Left hindlimb (tissue), 1 donor: ENCODE results near the gene MMP24.

ENCODE experiments used
- DNase-seq: peaks from one replicate; pipeline ENCODE4 v3.0.0-alpha.2; 2018

The MMP24 gene

DNA sequence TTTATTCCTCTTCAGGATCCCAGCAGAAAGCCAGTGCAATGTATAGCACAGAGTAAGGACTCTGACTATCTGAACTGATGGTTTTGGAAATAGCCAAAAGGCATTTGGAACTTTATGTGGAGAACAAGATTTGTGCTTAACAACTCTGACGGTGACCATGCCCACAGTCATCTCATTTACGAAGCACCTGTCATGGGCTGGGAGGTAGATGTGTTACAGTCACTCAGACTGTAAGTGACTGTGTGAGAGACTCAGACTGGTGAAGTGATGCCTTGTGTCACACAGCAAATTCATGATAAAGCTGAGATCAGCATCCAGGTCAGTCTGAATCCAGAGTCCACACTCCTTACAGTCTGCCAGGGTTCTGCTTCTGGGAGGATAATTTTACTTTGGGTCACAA lies 89.6 kb downstream of the MMP24 start:
- DNase-seq, result no peak

DNA sequence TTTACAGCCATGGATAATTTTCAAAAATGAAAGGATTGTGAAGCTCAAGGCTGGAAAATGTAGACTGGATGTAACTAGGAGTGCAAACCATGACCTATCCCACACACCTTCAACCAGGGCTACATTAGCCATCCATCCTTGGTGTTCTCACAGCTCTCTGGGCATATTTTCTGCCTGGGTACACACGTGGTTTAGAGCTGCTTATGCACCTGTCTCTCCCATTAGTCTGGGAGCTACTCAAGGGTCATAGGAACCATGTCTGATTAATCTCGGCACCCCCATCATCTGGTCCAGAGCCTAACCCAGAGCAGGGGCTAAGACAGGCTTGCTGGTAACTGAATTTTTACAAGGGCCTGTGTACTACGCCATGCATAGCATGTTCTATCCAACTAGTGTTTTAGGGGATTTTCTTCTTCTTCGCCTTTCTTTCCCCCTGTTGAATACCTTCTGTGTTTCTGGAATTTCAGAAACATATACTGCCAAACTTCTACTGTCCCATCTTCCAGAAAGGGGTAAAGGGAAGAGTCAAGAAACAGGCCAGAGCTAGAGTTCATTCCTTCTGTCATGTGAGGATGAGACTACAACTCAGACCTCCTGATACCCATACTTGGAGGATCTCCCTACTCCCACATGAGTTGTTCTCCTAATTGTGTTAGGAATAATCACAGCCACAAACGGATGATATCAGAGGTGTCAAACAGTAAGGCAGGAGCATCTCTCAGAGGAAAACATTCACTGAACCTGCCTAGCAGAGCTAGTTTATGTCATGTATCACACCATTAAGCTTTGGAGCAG lies 91.1 kb downstream of the MMP24 start:
- no peak for DNase-seq

DNA sequence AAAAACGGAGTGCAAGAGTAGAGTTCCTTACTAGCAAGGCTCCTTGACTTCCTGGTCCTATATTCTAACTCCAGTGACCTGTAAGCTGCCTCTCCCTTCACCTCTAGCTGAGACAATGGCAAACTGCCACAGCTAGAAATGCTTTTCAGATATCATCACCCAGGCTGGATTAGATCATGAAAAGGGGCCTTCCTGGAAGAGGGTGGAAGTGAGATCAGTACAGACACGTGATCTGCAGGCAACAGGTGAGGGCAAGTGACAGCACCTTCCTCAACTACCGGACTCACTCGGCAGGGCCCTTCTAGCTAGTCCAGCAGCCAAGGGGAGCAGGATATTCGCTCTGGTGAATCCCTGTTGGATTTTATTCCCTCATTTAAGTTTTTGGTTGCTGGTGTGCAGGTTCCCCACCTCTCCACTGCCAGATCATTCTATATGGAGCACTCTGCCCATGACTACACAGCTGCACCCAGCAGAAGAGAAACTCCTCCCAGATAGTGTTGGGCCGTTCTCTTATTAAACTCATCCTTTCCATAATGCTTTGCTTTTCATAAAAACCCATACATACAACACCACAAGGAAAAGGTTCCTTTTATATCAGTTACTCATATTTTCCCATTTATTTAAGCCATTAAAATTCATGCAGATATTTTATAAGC lies 92.1 kb downstream of the MMP24 start:
- no peak for DNase-seq

DNA sequence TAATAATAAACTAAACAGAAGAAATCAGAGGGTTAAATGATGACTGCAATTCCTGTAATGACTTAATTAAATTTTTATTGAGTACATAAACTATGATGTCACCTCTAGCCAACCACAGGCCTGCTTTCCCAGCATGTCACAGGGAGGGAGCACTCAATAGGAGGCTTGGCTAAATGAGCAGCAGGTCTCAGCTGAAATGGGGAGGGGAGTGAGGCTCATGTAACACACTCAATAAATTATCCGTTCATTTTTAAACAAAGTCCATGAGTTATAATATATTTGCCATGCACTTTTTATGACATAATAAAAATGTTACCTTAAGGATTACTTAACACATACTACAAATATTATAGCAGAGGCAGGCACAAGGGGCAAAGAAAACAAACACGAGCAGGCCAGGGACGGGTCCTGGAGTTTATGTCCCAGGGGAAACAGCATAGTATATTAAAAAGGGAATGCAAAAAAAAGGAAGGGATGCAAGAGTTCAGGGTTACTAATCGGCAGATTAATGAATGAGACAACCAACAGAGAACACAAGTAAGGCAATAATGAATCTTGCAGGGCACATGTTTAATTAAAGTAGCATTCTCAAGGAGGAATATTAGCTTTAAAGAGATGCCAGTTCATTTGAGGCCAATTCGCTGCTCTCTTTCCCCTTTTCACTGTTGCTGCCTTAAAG lies 92.8 kb downstream of the MMP24 start:
- DNase-seq, result no peak

DNA sequence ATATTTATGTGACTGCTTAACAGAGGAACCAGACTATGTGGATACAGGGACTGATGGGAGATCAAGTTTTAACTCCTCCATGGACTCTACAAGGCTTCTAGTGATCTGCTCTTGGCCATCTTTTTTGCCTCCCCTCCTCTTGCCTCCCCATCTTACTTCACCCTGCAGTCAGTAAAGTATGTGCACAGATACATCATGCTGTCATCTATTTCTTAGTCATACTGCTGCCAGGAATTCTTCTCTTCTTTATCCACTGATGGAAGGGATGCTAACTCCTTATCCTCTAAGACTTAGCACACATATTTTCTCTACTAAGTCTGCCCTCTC lies 93.3 kb downstream of the MMP24 start:
- no peak for DNase-seq

DNA sequence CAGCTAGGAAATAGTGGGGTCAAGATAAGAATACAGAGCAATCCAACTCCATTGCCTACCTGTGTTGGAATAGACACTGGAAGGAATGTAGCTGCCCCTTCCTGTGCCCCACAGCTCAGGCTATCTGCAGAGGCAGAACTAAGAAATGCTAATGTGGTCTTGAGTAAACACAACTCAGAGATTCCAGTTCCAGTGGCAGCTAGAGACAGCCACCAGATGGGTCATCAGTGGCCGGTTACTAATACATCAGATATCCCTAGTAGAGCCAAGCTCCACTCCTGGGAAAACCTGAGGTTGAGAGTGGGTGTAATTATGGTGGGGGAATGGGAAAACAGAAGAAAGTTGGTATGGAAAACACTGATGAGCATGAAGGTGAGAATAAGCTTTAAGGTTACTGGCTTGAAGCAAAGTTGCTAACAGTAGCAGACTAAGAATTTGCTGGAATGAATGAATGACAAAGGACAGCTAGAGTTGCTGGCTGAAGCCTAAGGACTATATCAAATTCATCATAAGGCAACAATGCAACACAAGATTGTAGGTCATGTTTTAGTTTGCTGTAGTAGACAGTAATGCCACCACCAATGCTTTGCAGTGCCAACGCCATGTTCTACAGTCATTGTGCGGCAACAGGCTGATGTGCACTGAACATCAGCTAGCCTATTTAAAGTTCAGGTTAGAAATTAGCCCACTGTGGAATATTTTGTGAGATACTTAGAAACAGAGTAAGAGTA lies 94.1 kb downstream of the MMP24 start:
- DNase-seq, result no peak

DNA sequence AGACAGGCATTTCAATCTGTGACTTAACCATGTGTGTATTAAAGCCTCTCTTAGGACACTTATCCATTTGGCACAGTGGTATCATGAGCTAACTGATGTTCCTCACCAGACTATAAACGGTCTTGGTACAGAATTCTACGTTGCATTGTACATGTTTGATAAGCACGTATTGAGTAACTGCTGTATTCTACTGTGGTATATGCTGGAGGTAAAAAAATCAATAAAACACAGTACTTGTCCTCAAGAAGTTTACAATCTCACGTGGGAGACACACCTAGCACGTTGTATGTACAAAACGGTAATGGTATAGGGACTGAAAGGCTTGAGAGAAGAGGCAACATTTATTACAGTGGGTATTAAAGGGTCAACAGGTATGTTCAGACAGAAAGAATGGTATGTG lies 98.9 kb downstream of the MMP24 start:
- DNase-seq, result no peak

DNA sequence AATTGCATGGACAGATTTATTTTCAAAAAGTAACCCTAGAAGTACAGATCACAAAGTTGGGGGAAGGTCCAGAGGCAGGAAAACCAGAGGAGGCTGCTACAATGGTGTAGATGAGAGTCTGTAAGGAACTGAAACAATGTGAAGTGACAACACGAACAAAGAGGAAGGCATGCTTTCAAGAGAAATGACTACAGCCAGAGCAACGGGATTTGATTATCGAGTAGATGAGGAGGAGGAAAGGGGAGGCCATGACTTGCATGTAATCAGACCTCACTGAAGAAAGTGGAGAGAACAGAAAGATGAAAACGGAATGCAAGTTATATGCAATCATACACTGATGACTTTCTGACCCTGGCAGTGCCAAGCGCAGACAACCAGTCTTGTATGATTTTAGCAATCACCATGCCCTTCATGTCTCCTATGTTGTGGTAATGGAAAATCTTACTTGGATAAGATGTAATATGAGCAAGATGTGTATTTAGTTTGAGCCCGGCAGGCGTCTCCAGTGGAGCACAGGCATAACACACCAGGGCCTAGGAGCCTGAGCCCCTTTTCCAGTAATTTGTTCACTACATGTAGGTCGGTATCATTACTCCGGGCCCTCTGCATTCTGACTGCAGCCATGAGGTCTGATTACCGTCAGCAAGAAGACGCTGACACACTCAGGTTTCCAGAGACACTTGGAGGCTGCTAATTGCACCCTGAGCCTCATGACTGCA lies 99.7 kb downstream of the MMP24 start:
- DNase-seq, result no peak
